ENCODE results near the gene SLC22A23.

DNA sequence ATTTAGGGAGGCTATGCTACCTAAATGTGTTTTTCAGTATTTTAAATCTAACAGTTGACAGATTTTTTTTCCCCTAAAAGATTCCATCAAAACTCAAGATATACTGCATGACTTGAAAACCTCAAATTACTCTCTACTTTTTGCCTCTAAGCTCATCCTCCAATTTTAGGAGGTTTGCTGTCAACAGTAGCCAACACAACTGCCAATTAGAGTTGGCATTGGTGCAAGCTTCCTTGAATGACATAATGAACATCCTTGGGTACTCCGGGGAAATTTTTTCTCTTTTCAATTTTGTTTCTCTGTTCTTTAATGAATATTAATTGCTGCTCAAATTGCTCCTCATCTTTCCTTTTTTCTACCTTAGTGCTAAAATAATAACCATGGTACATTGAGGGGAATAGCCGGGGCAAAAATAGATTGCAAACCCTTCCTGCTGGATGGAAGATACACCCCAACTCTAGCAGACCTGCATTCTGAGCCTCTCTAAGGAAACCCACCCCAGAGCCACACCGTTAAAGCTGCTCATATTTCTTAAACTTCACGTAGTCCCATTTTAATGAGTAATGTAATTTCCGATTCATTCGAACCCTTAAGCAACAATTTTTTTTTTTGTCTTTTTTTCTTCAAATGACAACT is 34.3 kb downstream of the SLC22A23 start:
- TF ChIP-seq, protein P1, sequence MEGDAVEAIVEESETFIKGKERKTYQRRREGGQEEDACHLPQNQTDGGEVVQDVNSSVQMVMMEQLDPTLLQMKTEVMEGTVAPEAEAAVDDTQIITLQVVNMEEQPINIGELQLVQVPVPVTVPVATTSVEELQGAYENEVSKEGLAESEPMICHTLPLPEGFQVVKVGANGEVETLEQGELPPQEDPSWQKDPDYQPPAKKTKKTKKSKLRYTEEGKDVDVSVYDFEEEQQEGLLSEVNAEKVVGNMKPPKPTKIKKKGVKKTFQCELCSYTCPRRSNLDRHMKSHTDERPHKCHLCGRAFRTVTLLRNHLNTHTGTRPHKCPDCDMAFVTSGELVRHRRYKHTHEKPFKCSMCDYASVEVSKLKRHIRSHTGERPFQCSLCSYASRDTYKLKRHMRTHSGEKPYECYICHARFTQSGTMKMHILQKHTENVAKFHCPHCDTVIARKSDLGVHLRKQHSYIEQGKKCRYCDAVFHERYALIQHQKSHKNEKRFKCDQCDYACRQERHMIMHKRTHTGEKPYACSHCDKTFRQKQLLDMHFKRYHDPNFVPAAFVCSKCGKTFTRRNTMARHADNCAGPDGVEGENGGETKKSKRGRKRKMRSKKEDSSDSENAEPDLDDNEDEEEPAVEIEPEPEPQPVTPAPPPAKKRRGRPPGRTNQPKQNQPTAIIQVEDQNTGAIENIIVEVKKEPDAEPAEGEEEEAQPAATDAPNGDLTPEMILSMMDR (IDR thresholded peaks at IDR 0.05): no peak
- TF ChIP-seq POLR2A (IDR thresholded peaks at IDR 0.05): no peak
- no peak for TF ChIP-seq POLR2AphosphoS5 (IDR thresholded peaks at IDR 0.05)
- TF ChIP-seq EP300 (IDR thresholded peaks at IDR 0.05): no peak
